NCI-H2081 (cell line): ENCODE results near the gene NPAS3.
A peak's percentile ranks its signal among the peaks of the same experiment; 100 is the strongest.

ENCODE experiments used
- DNase-seq, 2 experiments: peaks; one replicate each; lab custom pipeline; 2025; lab: John Stamatoyannopoulos, UW

NPAS3 gene

GRCh38 chr14:33254861-33255395 is 316.2 kb downstream of the NPAS3 start:
- DNase-seq, result no peak

DNA sequence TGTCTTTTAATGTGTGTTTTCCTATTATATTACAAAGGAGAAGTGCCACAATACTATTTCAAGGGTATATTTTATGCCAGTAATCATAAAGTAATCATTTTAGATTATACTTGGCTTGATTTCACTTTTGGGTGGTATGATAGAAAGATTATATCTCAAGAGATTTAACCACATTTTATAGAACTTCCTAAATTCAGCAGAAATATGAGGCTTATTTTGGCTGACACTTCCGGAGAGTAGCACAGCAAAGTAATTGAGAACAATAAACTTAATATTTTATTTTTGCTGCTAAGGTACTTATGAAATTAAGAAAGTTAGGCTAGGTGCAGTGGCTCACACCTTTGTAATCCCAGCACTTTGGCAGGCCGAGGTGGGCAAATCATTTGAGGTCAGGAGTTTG is 319.1 kb downstream of the NPAS3 start:
- DNase-seq, result no peak

GRCh38 chr14:33259764-33260163 is 321.1 kb downstream of the NPAS3 start:
- no peak for DNase-seq

DNA sequence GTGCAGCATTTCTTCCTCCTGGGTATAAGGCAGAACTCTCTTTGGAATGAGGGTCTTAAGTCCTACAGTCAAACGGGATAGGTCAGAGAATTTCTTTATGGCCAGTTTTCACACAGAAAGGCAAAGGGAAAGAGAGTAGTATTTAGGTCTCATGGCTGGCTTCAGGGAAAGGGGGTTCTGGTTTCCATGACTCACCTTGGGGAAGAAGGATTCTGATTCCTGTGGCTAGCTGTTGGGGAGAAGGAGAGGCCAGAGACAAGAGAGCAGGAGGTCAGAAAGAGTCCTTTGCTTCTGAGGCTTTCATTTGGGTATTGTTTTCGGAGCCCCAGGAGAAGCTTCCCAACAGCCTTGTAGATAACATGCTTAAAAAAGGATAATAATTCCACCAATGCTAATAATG is 332.5 kb downstream of the NPAS3 start:
- no peak for DNase-seq

GRCh38 chr14:33271891-33272290 is 333.2 kb downstream of the NPAS3 start:
- no peak for DNase-seq

- DNase-seq, result peak; percentile 35 to 54
Observed at GRCh38 chr14:33273978-33274377, 335.3 kb downstream of the NPAS3 start.

DNA sequence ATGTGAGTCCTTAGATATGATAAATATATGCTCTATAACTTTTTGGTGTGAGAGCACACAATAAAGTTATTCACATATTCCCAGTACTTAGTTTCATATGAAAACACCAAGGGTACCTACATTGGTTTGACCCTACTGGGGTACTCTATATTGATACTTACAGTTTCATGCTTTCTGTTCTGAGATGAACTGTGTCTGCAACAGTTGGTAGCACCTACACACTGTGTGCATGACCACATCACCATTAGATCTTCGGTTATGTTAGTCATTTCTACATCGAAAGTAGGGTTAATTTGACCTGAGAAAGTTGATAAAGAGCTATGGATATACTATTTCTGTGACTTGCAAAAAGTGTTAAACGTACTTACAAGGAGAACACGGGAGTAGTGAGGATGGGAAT is 337.2 kb downstream of the NPAS3 start:
- no peak for DNase-seq

DNA sequence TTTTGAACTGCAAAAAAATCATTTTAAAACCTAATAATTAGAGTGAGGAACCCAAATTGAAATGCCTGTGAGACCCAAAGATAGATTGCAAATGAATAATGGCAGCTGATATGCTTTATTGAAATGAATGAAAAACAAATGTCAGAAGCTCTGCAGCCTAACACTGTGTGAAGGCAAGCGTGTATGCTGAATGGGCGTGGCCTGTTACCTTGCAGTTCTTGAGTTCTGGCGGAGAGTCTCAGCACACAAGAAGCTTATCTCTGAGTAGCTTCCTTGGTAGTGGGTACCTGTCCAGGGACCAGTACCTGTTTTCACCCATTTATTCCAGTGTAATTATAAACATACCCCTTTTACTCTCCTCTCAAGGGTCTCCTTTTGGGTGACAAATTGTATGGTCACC is 341.2 kb downstream of the NPAS3 start:
- DNase-seq, result no peak

DNA sequence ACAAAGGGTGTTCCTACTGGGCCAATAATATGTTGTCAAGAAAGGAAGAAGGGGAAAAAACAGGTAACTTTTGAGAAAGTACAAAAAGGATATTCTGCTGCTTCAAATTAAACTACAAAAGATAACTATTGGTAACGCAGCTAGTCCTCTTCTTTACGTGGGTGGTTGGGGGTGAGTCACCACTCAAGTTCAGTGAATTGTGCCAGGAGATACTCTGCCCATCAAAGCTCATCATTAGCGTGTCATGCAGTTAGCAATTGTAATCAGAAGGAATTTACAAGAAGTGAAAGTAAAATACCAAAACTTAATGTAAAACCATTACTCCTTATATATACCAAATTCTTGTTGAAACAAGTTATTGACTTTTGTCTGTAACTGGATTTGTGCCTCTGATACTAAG is 342.0 kb downstream of the NPAS3 start:
- DNase-seq, result no peak

DNA sequence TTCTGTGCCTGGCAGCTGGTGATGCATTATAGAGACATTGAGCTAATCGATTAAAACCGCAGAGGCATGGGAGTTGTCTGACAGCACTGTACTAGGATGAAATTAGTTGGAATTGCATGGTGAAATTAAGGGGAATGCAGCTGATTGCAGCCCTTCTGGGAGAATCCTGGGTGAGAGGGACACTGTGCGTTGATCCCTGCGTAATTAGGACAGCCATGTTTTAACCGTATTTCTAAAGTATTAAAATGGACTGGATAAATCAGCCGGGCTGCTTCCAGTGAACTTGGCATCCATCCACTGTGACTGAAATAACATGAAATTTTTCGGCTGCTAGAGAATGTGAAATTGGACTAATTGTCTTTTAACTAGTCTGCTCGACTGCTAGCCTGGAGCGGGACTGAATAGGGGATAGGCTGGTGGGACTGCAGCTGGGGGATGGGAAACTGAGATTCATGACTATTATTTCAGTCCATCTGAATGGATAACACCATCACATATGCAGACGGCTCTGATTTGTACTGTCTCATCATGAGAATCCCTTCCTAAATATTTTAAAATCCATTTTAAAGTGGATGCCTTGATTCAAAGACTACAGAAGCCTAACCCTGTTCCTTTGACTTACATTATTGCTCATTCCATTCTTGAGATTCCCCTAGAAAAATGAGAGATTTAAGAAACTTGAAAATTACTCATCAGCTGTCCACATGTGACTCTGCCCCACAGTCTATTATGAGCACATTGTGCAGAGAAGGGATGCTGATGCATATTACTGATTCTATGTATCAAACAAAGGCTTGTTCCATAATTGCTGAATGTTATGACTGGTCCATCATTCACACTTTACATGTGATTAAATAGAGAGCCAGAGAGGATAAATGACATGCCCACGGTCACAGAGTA is 343.9 kb downstream of the NPAS3 start:
- DNase-seq, result no peak

DNA sequence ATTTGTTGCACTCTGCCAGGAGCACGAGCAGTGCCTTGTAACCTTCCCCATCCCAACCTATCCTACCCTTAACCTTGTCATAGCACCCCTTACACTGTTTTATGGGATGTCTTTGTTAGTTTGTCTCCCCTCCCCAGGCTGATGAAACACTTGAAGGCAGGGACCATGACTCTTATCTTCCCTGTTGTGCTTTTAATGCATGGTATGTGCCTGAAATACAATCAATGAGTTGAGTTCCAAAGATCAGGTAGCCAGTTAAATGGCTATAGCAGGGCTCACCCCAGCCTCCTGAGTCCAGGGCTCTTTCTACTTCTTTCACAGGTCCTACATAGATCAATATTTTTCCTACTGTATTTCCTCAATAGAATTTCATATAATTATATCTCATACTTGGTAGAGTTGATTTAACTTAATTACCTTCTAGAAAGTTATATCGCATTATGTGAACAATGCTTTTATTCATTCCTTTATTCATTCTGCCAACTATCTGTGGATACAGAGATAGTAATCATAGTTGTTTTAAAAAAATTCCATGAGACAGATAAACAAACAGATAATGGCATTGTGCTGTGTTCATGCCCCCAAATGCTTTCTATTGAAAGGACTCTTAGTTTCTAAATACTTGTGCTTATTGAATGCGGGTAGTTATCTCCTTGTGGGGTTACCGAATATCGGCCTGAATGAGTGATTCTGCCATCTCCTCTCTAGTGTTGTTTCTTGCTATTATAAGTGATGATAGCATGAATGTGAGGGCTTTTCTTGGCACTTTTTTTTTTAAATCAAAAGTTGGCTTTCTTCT is 347.4 kb downstream of the NPAS3 start:
- no peak for DNase-seq

DNA sequence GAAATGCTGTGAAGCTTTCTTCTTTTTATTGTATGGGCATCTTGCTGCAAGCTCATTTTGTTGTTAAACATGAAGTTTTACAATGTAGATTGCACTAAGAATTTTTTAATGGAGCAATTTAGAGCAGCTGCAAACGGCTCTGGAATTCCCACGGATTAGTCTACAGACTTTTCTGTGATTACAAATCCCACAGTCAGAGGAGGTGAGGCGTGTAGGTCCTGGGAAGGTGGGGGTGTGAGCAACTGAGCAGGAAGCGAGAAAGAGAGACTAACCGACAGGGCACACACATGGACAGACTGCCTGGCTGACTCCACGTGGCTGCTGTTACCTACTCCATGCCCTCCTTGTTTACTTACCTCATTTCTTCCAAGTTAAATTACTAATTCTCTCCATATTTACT is 348.5 kb downstream of the NPAS3 start:
- no peak for DNase-seq

DNA sequence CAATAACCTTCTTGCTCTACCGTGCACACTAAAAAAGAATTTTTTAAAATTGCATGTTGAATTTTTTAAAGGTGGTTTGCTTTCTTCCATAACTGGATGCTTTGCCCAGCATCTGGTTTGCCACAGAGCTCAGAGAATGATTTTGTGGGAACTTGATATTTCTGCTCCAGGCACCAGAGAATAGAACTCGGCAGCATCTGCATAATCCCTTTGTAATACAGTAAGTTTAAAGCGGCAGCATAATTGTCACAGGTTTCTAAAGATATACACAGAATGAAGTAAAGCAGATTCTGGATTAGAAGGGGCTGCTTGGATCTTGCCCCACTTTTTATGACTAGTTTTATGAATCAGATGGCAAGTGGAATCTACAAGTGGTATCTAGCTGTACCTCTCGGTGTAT is 352.0 kb downstream of the NPAS3 start:
- no peak for DNase-seq

GRCh38 chr14:33291529-33292104 is 352.9 kb downstream of the NPAS3 start:
- DNase-seq, result no peak

DNA sequence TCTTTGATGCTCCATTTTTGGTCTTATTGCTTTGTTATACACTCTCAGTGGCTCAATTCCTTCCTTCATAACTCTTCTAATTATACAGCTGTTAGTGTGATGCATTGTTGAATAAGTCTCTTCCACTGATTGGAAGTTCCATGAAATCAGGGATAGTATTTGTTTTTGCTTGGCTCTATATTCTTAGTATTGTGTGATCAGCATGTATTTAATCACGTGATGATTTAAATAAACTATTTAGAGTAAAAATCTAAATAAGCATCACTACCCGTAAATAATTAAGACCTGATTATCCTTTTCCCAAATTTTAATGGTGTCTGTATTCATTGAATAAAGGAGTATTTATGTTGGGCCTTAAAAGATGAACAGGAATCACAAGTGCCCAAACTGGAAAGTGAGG is 355.7 kb downstream of the NPAS3 start:
- DNase-seq, result no peak

GRCh38 chr14:33297565-33297964 is 358.9 kb downstream of the NPAS3 start:
- DNase-seq, result peak in 1 of 2 experiments; percentile 21

DNA sequence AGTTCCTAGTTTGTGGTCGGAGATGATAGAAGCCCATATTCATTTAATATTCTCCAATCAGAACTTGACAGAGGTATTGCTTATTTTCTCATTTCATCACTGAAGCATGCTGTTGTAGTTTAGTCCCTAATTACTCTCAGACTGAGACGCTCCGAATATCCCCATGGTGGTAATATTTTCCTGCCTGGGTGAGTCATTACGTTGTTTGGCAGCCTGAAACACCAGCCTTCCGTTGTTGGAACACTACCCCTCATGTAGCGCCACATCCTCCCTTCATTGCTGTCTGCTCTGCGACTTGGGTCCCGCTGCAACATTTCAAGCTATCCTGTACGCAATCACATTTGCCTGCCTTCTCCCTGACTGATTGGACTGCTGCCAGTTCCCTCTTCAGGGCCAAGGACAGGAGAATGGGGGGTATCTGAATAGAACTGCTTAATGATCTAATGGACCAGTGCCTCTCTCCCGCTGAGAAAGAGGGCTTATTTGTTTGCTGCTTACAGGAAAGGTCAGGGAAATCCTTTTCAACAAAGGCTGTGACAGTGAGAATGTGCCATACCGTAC is 369.1 kb downstream of the NPAS3 start:
- peak; percentile 39 to 78 for DNase-seq

- no peak for DNase-seq
Observed at GRCh38 chr14:33309106-33309505, 370.4 kb downstream of the NPAS3 start.

DNA sequence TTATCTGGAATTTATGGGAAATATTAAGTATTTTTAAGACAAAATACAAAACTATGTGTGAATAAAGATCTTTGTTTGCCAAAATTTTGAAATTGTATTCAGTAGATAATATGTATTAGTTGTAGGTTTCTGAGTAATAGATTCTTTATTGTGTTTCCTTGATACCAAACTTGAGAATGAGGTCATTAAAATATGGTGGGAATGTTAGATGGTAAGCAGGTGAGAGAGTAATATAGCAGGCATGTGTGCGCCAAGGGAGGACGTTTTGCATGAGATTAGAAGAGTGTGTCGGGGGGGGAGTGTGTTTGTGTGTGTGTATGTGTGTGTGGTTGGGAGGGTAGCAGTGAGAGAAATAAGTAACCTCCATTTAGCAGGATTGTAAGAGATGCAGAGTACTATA is 376.5 kb downstream of the NPAS3 start:
- DNase-seq, result no peak

- no peak for DNase-seq
Observed at GRCh38 chr14:33315721-33316120, 377.0 kb downstream of the NPAS3 start.

GRCh38 chr14:33317675-33318074 is 379.0 kb downstream of the NPAS3 start:
- no peak for DNase-seq

DNA sequence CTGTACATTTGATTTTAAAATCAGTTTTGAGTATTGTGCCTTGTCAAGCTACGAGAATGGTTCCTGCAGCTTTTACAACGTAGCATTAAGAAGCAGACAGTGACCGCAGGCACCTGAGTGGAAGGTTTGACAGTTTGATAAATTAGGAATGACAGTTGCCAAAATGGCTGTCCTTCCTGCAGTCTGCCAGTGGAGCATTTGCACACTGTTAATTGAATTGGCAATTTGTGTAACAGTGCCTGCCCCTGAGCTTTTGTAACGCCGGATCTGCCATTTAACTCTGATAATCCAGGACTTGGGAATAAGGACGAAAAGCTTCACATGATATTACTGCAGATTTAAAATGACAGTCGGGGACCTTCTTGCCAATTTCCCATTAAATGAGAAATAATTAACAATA is 385.3 kb downstream of the NPAS3 start:
- DNase-seq, result peak in 1 of 2 experiments; percentile 46
